B cell (primary cell): ENCODE results near the gene PRXL2B. TPM values are rescaled to one million over a fixed set of nuclear protein-coding genes. Genes with fewer than 3 reads are reported as not detected.

ENCODE experiments used
- ATAC-seq: fragments of 200-7000 bp; cut with Tn5 transposase; one replicate; pipeline ENCODE4 v1.10.0; 2021; ENCODE audit warnings: low read depth, mild to moderate bottlenecking, moderate number of reproducible peaks, moderate library complexity
- CTCF ChIA-PET: fragments of 350-600 bp; sonication (Branson Sonifier 250); formaldehyde crosslinking; loops from one replicate; lab custom pipeline; 2021; ENCODE audit warnings: antibody characterized with exemption, inconsistent platforms; lab: Charles Lee
- POLR2A ChIA-PET: fragments of 350-600 bp; sonication (Branson Sonifier 250); formaldehyde crosslinking; loops from one replicate; lab custom pipeline; 2021; ENCODE audit warnings: antibody characterized with exemption; lab: Charles Lee
- DNase-seq: peaks from one replicate; pipeline ENCODE4 v3.0.0; 2013
- H2AFZ ChIP-seq: 2 replicates; pipeline ENCODE4 v1.6.1; 2012; ENCODE audit warnings: mild to moderate bottlenecking, low read depth, low read length; ENCODE audit not compliant: insufficient read depth, poor library complexity, severe bottlenecking
- H3K27ac ChIP-seq, 2 donors: 1 replicate in 1 of 2; 2 replicates in 1 of 2; pipeline ENCODE4 v1.5.1; 2012 to 2013; ENCODE audit warnings: low read length in 2 of 2, mild to moderate bottlenecking in 2 of 2, moderate library complexity in 1 of 2
- H3K27me3 ChIP-seq, 4 experiments: fragments of 200-600 bp in 1 of 4; sonication (generic) in 1 of 4; replicated peaks in 1 of 4; 1 replicate in 2 of 4; 2 replicates in 2 of 4; pipeline versions ENCODE4 v1.6.1 to v1.7.0; 2013 to 2016; ENCODE audit warnings: low read length in 3 of 4, mild to moderate bottlenecking in 2 of 4, mixed read lengths in 1 of 4, moderate library complexity in 1 of 4; ENCODE audit not compliant: insufficient read depth in 4 of 4, control insufficient read depth in 3 of 4; ENCODE audit errors: control extremely low read depth in 1 of 4
- H3K36me3 ChIP-seq, 2 experiments: replicated peaks in 1 of 2; 1 replicate in 1 of 2; 2 replicates in 1 of 2; pipeline versions ENCODE4 v1.6.1 to v1.7.1; 2013; ENCODE audit warnings: low read length in 1 of 2; ENCODE audit not compliant: insufficient read depth in 2 of 2, control insufficient read depth in 1 of 2; ENCODE audit errors: control extremely low read depth in 1 of 2, extremely low read depth in 1 of 2
- H3K4me1 ChIP-seq, 2 donors: fragments of 200-600 bp in 1 of 2; sonication (generic) in 1 of 2; 1 replicate in 1 of 2; 2 replicates in 1 of 2; pipeline versions ENCODE4 v1.5.1 to v1.6.1; 2013 to 2017; ENCODE audit warnings: low read length in 2 of 2; ENCODE audit not compliant: control insufficient read depth in 2 of 2, insufficient read depth in 2 of 2
- H3K4me2 ChIP-seq: replicated peaks from 2 replicates; pipeline ENCODE3; 2012; ENCODE audit warnings: mild to moderate bottlenecking, low read depth, low read length; ENCODE audit not compliant: poor library complexity, severe bottlenecking
- H3K4me3 ChIP-seq, 5 experiments: fragments of 200-600 bp in 1 of 5; sonication (generic) in 1 of 5; 1 replicate in 3 of 5; 2 replicates in 2 of 5; pipeline versions ENCODE4 v1.5.1 to v1.7.0; 2011 to 2016; ENCODE audit warnings: low read length in 4 of 5, mild to moderate bottlenecking in 4 of 5, low read depth in 2 of 5, control low read depth in 1 of 5, moderate library complexity in 1 of 5; ENCODE audit not compliant: insufficient read depth in 1 of 5; ENCODE audit errors: control extremely low read depth in 1 of 5, extremely low read depth in 1 of 5
- H3K79me2 ChIP-seq: fragments of 200-600 bp; sonication (generic); one replicate; pipeline ENCODE4 v1.6.0; 2016; ENCODE audit warnings: low read length; ENCODE audit not compliant: control insufficient read depth, insufficient read depth
- H3K9ac ChIP-seq: fragments of 200-600 bp; sonication (generic); 2 replicates; pipeline ENCODE4 v1.6.1; 2017; ENCODE audit warnings: mild to moderate bottlenecking, low read length, moderate library complexity
- H3K9me3 ChIP-seq, 3 donors: one replicate each; pipeline versions ENCODE4 v1.6.1 to v1.7.1; 2013; ENCODE audit warnings: low read length in 2 of 3; ENCODE audit not compliant: control insufficient read depth in 2 of 3, insufficient read depth in 1 of 3; ENCODE audit errors: control extremely low read depth in 1 of 3
- H4K20me1 ChIP-seq: 2 replicates; pipeline ENCODE4 v1.6.0; 2012; ENCODE audit warnings: mild to moderate bottlenecking, low read length; ENCODE audit not compliant: insufficient read depth, control insufficient read depth, poor library complexity, severe bottlenecking
- H3K27ac Mint-ChIP-seq: one replicate; pipeline ENCODE4 v1.8.0; 2021; ENCODE audit warnings: mixed read lengths
- H3K27me3 Mint-ChIP-seq: one replicate; pipeline ENCODE4 v1.8.0; 2021; ENCODE audit warnings: mixed read lengths
- H3K4me1 Mint-ChIP-seq: one replicate; pipeline ENCODE4 v1.8.0; 2021; ENCODE audit warnings: mixed read lengths
- H3K4me3 Mint-ChIP-seq: one replicate; pipeline ENCODE4 v1.8.0; 2021; ENCODE audit warnings: mixed read lengths
- H3K9me3 Mint-ChIP-seq: one replicate; pipeline ENCODE4 v1.8.0; 2022; ENCODE audit warnings: mixed read lengths; ENCODE audit not compliant: insufficient read depth
- EZH2 ChIP-seq: IDR thresholded peaks from 2 replicates; pipeline ENCODE4 v1.6.1; 2012; ENCODE audit warnings: borderline replicate concordance, low read depth, mild to moderate bottlenecking, moderate library complexity, low read length; ENCODE audit not compliant: insufficient read depth, poor library complexity, severe bottlenecking
- WGBS: methylation state at CpG from one replicate; pipeline ENCODE4 v1.1.5; 2013; ENCODE audit warnings: missing lambda C conversion rate; ENCODE audit not compliant: insufficient coverage; 5-methylcytosine and 5-hydroxymethylcytosine counted together
- intact Hi-C: fragments of 100-400 bp; cut with micrococcal nuclease; formaldehyde crosslinking; loops from one replicate; pipeline ENCODE4 v1.10.0; 2022
- polyA plus RNA-seq: library from polyadenylated mRNA; depleted of rRNA; stranded (reverse); fragments of >200 nt; gene quantifications from 2 replicates; pipeline ENCODE4 v1.2.3, GENCODE V29; 2012
- total RNA-seq, 2 donors: library from RNA; stranded (reverse); fragments of 120-200 nt in 1 of 2; gene quantifications; 1 replicate in 1 of 2; 2 replicates in 1 of 2; pipeline versions ENCODE4 v1.2.3 to v1.2.4, GENCODE V29; 2013 to 2022
- TF ChIP-seq, protein P1 (sequence below): fragments of 200-600 bp; IDR thresholded peaks from one replicate; pipeline ENCODE4 v1.8.0; 2022; ENCODE audit warnings: antibody characterized with exemption, mild to moderate bottlenecking

PRXL2B gene
- total and polyA plus RNA-seq, 2 donors (not counting 1 experiment from before 2014, with no cell fraction given) = 13.0 to 27.0 TPM

DNA sequence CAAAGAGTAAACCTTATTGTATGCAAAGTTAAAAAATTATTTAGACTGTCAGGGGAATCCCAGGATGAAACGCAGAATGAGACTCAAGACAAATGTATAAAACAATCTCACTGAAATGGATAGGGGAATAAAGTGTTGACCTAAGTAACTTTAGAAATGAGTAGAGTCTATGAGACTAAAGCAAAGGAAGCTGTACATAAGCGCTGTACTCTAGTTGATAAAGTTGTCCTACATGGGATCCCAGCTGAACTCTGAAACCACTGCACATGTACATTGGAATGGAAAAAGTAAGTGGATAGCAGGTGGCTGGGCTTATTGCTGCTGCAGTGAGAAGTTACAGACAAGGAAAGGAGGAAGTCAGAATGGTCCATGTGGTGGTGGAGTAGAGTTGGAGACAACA is 27.6 kb downstream of the PRXL2B start:
- Histone ChIP-seq H3K27ac (no peak overlapping the region), H3K9ac (no peak overlapping the region), H4K20me1 (no peaks in the 10 kb centered on the region), H3K27me3 (peaks cover 0 to 27% (median 3%) of the 10 kb centered on the region in 4 experiments), H3K4me2 (no peak overlapping the region), H3K4me3 (no peak overlapping the region), H3K36me3 (no peaks in the 10 kb centered on the region), H3K4me1 (no peaks in the 10 kb centered on the region), H3K79me2 (no peaks in the 10 kb centered on the region), H2AFZ (no peak overlapping the region), H3K9me3 (peaks cover 4 to 27% (median 8%) of the 10 kb centered on the region in 3 donors)
- ChIA-PET POLR2A (no interaction called here), CTCF (no interaction called here)
- Mint-ChIP-seq H3K4me3 (no peak overlapping the region), H3K4me1 (no peaks in the 10 kb centered on the region), H3K27me3 (peaks cover 39% of the 10 kb centered on the region), H3K27ac (no peak overlapping the region), H3K9me3 (peaks cover 11% of the 10 kb centered on the region)
- intact Hi-C loops = no loop called here
- no peak for DNase-seq
- WGBS = 100% methylated on average over 1 of the region's 2 CpGs
- ATAC-seq = no peak
- TF ChIP-seq, protein P1, sequence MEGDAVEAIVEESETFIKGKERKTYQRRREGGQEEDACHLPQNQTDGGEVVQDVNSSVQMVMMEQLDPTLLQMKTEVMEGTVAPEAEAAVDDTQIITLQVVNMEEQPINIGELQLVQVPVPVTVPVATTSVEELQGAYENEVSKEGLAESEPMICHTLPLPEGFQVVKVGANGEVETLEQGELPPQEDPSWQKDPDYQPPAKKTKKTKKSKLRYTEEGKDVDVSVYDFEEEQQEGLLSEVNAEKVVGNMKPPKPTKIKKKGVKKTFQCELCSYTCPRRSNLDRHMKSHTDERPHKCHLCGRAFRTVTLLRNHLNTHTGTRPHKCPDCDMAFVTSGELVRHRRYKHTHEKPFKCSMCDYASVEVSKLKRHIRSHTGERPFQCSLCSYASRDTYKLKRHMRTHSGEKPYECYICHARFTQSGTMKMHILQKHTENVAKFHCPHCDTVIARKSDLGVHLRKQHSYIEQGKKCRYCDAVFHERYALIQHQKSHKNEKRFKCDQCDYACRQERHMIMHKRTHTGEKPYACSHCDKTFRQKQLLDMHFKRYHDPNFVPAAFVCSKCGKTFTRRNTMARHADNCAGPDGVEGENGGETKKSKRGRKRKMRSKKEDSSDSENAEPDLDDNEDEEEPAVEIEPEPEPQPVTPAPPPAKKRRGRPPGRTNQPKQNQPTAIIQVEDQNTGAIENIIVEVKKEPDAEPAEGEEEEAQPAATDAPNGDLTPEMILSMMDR = no peak
- TF ChIP-seq EZH2 = no peak

DNA sequence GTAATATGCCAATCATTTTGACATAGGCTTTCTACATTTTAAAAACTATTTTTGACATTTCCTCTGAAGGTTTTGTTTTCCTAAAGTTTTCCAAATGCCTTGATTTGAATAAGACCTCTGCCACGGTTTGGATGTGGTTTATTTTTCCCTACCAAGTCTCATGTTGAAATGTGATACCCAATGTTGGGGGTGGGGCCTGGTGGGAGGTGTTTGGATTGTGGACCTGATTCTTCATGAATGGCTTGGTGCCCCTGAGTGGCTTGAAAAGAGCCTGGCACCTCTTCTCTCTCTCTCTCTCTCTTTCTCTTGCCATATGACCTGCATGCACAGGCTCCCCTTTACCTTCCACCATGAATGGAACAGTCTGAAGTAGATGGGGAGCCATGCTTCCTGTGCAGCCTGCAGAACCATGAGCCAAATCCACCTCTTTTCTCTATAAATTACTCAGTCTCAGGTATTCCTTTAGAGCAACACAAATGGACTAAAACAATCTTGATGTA is 31.4 kb downstream of the PRXL2B start:
- TF ChIP-seq, protein P1 = no peak
- TF ChIP-seq EZH2 = no peak
- Mint-ChIP-seq H3K9me3 (peaks cover 17% of the 10 kb centered on the region), H3K4me1 (no peaks in the 10 kb centered on the region), H3K27me3 (peaks cover 40% of the 10 kb centered on the region), H3K4me3 (no peak overlapping the region), H3K27ac (no peak overlapping the region)
- intact Hi-C loops = no loop called here
- Histone ChIP-seq H3K4me1 (no peaks in the 10 kb centered on the region), H2AFZ (no peak overlapping the region), H3K4me3 (no peak overlapping the region), H3K9ac (no peak overlapping the region), H3K36me3 (no peaks in the 10 kb centered on the region), H3K79me2 (no peaks in the 10 kb centered on the region), H3K9me3 (peaks cover 6 to 35% (median 17%) of the 10 kb centered on the region in 3 donors), H3K4me2 (no peak overlapping the region), H3K27me3 (peaks cover 0 to 13% (median 4%) of the 10 kb centered on the region in 4 experiments), H4K20me1 (no peaks in the 10 kb centered on the region), H3K27ac (no peak overlapping the region)
- ATAC-seq (no peak), DNase-seq (no peak)
- POLR2A ChIA-PET = no interaction called here
- WGBS = 0% methylated on average over 1 of the region's 1 CpG
- CTCF ChIA-PET = no interaction called here
